ENCODE data around the gene HS3ST4.

GRCh38 chr16:25966172-25967097, 274.7 kb downstream of the HS3ST4 start:
- TF ChIP-seq, protein P1, sequence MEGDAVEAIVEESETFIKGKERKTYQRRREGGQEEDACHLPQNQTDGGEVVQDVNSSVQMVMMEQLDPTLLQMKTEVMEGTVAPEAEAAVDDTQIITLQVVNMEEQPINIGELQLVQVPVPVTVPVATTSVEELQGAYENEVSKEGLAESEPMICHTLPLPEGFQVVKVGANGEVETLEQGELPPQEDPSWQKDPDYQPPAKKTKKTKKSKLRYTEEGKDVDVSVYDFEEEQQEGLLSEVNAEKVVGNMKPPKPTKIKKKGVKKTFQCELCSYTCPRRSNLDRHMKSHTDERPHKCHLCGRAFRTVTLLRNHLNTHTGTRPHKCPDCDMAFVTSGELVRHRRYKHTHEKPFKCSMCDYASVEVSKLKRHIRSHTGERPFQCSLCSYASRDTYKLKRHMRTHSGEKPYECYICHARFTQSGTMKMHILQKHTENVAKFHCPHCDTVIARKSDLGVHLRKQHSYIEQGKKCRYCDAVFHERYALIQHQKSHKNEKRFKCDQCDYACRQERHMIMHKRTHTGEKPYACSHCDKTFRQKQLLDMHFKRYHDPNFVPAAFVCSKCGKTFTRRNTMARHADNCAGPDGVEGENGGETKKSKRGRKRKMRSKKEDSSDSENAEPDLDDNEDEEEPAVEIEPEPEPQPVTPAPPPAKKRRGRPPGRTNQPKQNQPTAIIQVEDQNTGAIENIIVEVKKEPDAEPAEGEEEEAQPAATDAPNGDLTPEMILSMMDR (conservative IDR thresholded peaks at IDR 0.05; ENCODE audit: low read depth in 2 of 2), result no peak
- no peak for TF ChIP-seq JUNB (IDR thresholded peaks at IDR 0.05; ENCODE audit: unreplicated experiment)
- no peak for TF ChIP-seq NANOG (IDR thresholded peaks at IDR 0.05; ENCODE audit: borderline replicate concordance)
- no peak for TF ChIP-seq EZH2phosphoT487 (IDR thresholded peaks at IDR 0.05; ENCODE audit: unreplicated experiment)
- TF ChIP-seq EZH2 (IDR thresholded peaks at IDR 0.05; ENCODE audit: low read depth, unreplicated experiment), result no peak
- no peak for TF ChIP-seq POLR2AphosphoS5 (IDR thresholded peaks at IDR 0.05; ENCODE audit: low read depth)
